ENCODE measurements around the gene TRIM38. TPM values are rescaled to one million over a fixed set of nuclear protein-coding genes. Genes with fewer than 3 reads are reported as not detected.

Gene TRIM38
- total and polyA plus RNA-seq, 2 of the 13 experiments (the other 11 are each of a cell fraction or from before 2014, with no cell fraction given), result 2.5 to 3.1 TPM

- TF ChIP-seq BCL3 (CRISPR knock-in tag; IDR thresholded peaks at IDR 0.05), result 0 out of 2 replicates have a peak, but pooled peaks have one; percentile 25
- TF ChIP-seq KMT2A (CRISPR knock-in tag; IDR thresholded peaks at IDR 0.05), result peak; percentile 58; the same call in 1 of the 2 replicates
- no peak for TF ChIP-seq ASH2L (IDR thresholded peaks at IDR 0.05; ENCODE audit: insufficient read length, low read depth, low read length)
- no peak for TF ChIP-seq ZSCAN31 (CRISPR knock-in tag; IDR thresholded peaks at IDR 0.05; ENCODE audit: low read depth)
- TF ChIP-seq ARID5B (CRISPR knock-in tag; IDR thresholded peaks at IDR 0.05), result 0 out of 2 replicates have a peak, but pooled peaks have one; percentile 46
- no peak for TF ChIP-seq ZBTB43 (CRISPR knock-in tag; conservative IDR thresholded peaks at IDR 0.05)
Measured at GRCh38 chr6:25962149-25963127, at the start of gene TRIM38 (continued).
